Activated B cell treated with CpG ODN at 0.5 μM for 24 hours (primary cell): ENCODE measurements around the gene BCL11B. TPM values are rescaled to one million over a fixed set of nuclear protein-coding genes. Genes with fewer than 3 reads are reported as not detected.
"Not testable (repeated sequence)": the region's sequence is repeated elsewhere in the genome, so short reads cannot be mapped to it uniquely, and the experiment has no call there.

Experiments used
- ATAC-seq: fragments of 200-7000 bp; cut with Tn5 transposase; one replicate; pipeline ENCODE4 v1.10.0; 2021; ENCODE audit warnings: low read depth, mild to moderate bottlenecking, moderate library complexity
- CTCF ChIA-PET: fragments of 350-600 bp; sonication (Branson Sonifier 250); formaldehyde crosslinking; loops from one replicate; lab custom pipeline; 2021; ENCODE audit warnings: antibody characterized with exemption; lab: Charles Lee
- POLR2A ChIA-PET: fragments of 350-600 bp; sonication (Branson Sonifier 250); formaldehyde crosslinking; loops from one replicate; lab custom pipeline; 2021; ENCODE audit warnings: antibody characterized with exemption; lab: Charles Lee
- DNase-seq: peaks from one replicate; pipeline ENCODE4 v3.0.0; 2022
- H3K27ac Mint-ChIP-seq: one replicate; pipeline ENCODE4 v1.8.0; 2020; ENCODE audit warnings: mixed read lengths
- H3K27me3 Mint-ChIP-seq: one replicate; pipeline ENCODE4 v1.8.0; 2021; ENCODE audit warnings: mixed read lengths
- H3K36me3 Mint-ChIP-seq: one replicate; pipeline ENCODE4 v1.8.0; 2021; ENCODE audit warnings: low read depth, mixed read lengths
- H3K4me1 Mint-ChIP-seq: one replicate; pipeline ENCODE4 v1.8.0; 2021; ENCODE audit warnings: mixed read lengths
- H3K4me3 Mint-ChIP-seq: one replicate; pipeline ENCODE4 v1.8.0; 2020; ENCODE audit warnings: mild to moderate bottlenecking, mixed read lengths
- H3K9me3 Mint-ChIP-seq: one replicate; pipeline ENCODE4 v1.8.0; 2020; ENCODE audit warnings: mixed read lengths
- intact Hi-C: fragments of 100-400 bp; cut with micrococcal nuclease; formaldehyde crosslinking; loops from one replicate; pipeline ENCODE4 v1.15.1; 2024
- total RNA-seq: library from RNA; stranded (reverse); gene quantifications from 2 replicates; pipeline ENCODE4 v1.2.3, GENCODE V29; 2022
- TF ChIP-seq, protein P1 (sequence below): fragments of 200-600 bp; IDR thresholded peaks from one replicate; pipeline ENCODE4 v1.8.0; 2022; ENCODE audit warnings: antibody characterized with exemption, mild to moderate bottlenecking

BCL11B gene
- total RNA-seq, 1 donor from 2014 or later = 0.13 TPM

DNA sequence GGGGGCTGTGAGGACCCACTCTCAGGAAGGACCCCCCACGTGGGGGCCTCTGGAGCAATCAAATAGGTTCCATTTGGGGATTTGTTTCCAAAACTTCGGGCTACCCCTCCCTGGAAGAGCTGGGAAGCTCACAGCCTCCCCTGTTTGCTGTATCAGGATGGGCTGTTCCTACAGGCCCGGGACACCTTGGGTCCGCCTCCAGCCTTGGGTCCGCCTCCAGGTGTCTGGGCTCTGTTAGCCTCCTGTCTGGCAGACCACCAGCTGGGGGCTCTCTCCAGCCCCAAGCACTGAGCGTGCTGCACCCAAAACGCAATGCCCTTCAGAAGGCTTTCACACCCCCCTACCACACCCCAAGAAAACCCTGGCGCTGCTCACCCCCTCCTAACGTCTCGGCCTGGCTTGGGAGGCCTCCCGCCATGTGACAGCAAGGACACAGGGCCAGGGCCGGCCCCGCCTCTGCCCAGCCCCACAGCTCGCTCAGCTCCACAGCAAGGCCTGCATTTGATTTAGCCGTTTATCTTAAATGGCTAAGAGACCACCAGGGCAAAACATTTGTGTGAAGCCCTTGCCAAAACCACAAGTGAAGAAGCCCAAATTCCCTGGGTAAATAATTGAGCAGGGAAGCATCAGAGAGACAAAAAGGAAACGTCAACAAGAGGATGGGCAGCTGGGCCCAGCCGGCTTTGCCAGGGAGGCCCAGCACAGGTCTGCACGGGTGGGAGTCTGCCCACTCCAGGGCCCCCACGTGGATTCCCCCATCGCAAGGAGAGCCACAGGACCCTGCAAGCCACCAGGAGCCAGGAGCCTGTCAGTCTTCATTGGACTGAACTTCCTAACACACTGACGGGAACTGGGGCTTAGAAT, 39.9 kb downstream of the BCL11B start:
- Mint-ChIP-seq H3K9me3 (peaks cover 12% of the 10 kb centered on the region), H3K36me3 (no peaks in the 10 kb centered on the region), H3K4me3 (no peak overlapping the region), H3K27me3 (peaks cover 23% of the 10 kb centered on the region), H3K27ac (no peak overlapping the region), H3K4me1 (no peaks in the 10 kb centered on the region)
- no peak for DNase-seq
- TF ChIP-seq, protein P1, sequence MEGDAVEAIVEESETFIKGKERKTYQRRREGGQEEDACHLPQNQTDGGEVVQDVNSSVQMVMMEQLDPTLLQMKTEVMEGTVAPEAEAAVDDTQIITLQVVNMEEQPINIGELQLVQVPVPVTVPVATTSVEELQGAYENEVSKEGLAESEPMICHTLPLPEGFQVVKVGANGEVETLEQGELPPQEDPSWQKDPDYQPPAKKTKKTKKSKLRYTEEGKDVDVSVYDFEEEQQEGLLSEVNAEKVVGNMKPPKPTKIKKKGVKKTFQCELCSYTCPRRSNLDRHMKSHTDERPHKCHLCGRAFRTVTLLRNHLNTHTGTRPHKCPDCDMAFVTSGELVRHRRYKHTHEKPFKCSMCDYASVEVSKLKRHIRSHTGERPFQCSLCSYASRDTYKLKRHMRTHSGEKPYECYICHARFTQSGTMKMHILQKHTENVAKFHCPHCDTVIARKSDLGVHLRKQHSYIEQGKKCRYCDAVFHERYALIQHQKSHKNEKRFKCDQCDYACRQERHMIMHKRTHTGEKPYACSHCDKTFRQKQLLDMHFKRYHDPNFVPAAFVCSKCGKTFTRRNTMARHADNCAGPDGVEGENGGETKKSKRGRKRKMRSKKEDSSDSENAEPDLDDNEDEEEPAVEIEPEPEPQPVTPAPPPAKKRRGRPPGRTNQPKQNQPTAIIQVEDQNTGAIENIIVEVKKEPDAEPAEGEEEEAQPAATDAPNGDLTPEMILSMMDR = no peak
- intact Hi-C loops = no loop called here
- no peak for ATAC-seq
- POLR2A ChIA-PET = no interaction called here
- CTCF ChIA-PET = no interaction called here

DNA sequence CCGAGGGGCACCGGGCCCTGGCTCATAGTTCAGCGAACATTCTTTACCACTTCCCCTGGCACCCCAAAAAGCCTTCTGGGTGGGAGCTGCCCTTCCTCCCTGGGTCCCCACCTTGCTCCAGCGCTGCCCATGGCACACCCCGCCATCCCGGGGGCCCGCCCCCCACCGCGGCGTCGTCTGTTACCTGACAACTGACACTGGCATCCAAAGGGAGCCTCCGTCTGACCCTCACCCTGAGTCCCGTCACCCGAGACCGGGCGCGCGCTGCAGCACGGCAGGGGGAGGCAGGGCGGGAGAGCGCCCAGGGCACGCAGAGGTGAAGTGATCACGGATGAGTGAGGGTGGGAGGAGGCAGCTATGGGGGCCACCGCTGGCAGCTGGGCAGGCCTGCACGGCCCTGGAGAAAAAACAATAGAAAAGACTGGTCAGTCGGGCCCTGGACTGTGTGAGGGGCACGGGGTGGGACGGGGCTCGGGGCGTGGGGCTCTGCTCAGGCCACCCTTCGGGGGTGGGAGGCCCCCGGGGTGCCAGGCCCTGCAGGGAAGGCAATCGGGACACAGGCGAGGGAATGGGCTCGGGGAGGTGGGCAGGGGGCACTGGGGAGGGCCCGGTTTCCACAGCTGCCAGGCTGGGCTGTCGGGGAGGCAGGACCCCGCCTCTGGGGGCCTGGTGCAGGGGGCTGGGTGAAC, 40.7 kb downstream of the BCL11B start:
- H3K4me3 Mint-ChIP-seq = no peak overlapping the region
- H3K27ac Mint-ChIP-seq = no peak overlapping the region
- ChIA-PET POLR2A (no interaction called here), CTCF (no interaction called here)
- DNase-seq = no peak
- H3K9me3 Mint-ChIP-seq = peaks cover 12% of the 10 kb centered on the region
- intact Hi-C loops = no loop called here
- no peaks in the 10 kb centered on the region for H3K4me1 Mint-ChIP-seq
- TF ChIP-seq, protein P1 = no peak
- ATAC-seq = no peak
- no peaks in the 10 kb centered on the region for H3K36me3 Mint-ChIP-seq
- peaks cover 21% of the 10 kb centered on the region for H3K27me3 Mint-ChIP-seq

DNA sequence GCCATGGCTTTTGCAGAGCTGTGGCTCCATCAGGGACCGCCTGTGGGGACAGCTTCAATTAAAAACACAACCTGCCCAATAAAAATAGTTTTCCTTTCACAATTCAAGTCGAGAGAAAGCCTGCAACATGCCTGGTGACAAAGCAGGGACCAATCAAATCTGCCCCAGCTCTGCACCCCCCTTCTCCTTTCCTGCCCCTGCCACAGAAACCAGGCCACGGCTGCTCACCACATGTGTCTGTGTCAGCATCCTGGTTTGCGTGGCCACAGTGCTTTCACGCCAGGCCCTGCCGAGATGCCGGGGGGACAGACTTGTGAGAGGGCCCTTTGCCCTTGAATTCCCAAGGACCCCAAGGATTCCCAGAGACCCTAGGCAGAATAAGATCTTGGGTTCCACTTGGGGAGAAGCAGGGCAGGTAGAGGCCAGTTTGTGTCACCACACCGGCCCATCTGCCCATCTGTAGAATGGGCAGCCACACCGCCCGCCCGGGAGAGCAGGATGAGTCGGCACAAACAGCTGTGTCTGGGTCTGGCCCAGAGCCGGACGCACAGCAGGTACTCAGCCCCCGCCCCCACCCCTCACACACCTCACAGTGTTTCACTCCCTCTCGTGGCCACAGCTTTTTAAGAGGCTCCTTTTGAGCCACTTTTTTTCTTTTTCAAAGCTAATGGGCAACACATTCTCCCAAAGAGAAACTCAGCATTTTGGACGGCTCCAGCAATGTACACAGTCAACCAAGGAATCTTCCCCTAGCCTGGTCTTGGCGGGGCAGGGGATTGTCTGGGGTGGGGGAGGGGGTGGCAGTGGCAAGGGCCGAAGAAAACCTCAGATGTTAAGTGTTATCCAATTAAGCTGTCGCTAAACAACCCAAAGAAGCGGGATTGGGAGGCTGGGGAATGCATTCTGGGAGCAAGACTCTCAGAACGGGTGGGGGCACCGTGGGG, 41.5 kb downstream of the BCL11B start:
- Mint-ChIP-seq H3K36me3 (no peaks in the 10 kb centered on the region), H3K27ac (no peak overlapping the region)
- TF ChIP-seq, protein P1 = no peak

DNA sequence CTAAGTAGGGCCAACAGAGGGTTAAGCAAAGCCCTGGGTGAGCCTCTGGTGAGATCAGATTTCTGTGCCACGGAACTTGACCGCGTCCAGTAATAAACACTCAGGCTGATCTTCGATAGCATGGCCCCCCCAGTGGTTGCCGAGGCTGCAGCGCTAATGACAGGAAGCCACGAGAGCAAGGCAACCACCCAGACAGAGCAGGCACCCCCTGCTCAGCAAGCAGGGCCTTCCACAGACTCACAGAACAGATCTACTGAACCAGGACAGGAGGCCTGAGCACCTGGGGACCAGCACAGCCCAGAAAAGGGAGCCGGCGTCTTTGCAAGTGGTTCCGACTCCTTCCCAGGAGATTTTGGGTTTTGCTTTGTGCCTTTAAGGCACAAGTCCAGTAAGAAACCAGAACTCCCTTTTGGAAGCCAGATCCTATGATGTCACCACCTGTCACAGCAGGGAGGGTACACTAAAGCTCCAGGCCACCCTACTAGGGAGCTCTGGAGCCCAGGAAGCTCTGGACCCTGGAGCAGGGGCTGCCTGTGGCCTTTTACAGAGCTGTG, 42.3 kb downstream of the BCL11B start:
- no peak overlapping the region for H3K27ac Mint-ChIP-seq
- peaks cover 15% of the 10 kb centered on the region for H3K27me3 Mint-ChIP-seq
- DNase-seq (no peak), ATAC-seq (no peak)
- TF ChIP-seq, protein P1 = no peak
- intact Hi-C loops = no loop called here
- H3K4me3 Mint-ChIP-seq = no peak overlapping the region
- CTCF ChIA-PET = no interaction called here
- no peaks in the 10 kb centered on the region for H3K36me3 Mint-ChIP-seq
- H3K9me3 Mint-ChIP-seq = peaks cover 4% of the 10 kb centered on the region
- POLR2A ChIA-PET = no interaction called here
- no peaks in the 10 kb centered on the region for H3K4me1 Mint-ChIP-seq

More for the DNA sequence above, 41.5 kb downstream of the BCL11B start:
- DNase-seq (no peak), ATAC-seq (no peak)
- Mint-ChIP-seq H3K4me1 (no peaks in the 10 kb centered on the region), H3K9me3 (peaks cover 9% of the 10 kb centered on the region), H3K4me3 (no peak overlapping the region), H3K27me3 (peaks cover 17% of the 10 kb centered on the region)
- ChIA-PET POLR2A (no interaction called here), CTCF (no interaction called here)
- intact Hi-C loops = no loop called here

DNA sequence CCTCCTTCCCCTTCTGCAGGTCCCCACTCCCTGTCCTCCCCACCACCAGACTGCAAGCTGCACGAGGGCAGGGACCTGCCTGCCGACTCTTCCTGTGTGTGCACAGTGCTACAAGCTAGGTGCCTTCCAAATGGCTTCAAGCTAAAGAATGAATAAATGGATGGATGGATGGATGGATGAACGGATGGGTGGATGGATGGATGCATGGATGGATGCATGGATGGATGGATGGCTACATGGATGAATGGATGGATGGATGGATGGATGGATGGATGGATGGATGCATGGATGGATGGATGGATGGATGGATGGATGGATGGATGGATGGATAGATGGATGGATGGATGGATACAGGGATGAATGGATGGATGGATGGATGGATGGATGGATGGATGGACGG, 43.2 kb downstream of the BCL11B start:
- ATAC-seq, intact Hi-C loops, H3K4me3 Mint-ChIP-seq, H3K9me3 Mint-ChIP-seq, H3K36me3 Mint-ChIP-seq, POLR2A ChIA-PET, DNase-seq, H3K27ac Mint-ChIP-seq, CTCF ChIA-PET, H3K4me1 Mint-ChIP-seq: not testable (repeated sequence)
- H3K27me3 Mint-ChIP-seq = peaks cover 15% of the 10 kb centered on the region
